ENCODE data around the gene CYP17A1. TPM values are rescaled to one million over a fixed set of nuclear protein-coding genes. Genes with fewer than 3 reads are reported as not detected.

The CYP17A1 gene
- total and polyA plus RNA-seq, 10 of the 15 experiments (the other 5 are each of a cell fraction or from before 2014, with no cell fraction given), result 2.1 TPM; not detected in 9

DNA sequence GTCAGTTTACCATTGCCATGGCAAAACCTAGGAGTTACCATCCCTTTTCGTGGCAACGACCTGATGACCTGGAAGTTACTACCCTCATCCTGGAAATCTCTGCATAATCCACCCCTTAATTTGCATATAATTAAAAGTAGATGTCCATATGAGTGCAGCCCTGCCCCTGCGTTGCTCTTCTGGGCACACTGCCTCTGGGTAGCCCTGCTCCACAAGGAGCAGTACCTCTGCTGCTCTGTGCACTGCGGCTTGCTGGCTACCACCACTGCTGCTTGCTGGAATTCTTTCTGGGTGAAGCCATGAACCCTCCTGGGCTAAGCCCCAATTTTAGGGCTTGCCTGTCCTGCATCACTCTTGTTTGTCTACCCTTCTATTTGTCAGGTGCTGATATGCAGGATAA lies 12.5 kb downstream of the CYP17A1 start (continued):
- TF ChIP-seq, protein P1, sequence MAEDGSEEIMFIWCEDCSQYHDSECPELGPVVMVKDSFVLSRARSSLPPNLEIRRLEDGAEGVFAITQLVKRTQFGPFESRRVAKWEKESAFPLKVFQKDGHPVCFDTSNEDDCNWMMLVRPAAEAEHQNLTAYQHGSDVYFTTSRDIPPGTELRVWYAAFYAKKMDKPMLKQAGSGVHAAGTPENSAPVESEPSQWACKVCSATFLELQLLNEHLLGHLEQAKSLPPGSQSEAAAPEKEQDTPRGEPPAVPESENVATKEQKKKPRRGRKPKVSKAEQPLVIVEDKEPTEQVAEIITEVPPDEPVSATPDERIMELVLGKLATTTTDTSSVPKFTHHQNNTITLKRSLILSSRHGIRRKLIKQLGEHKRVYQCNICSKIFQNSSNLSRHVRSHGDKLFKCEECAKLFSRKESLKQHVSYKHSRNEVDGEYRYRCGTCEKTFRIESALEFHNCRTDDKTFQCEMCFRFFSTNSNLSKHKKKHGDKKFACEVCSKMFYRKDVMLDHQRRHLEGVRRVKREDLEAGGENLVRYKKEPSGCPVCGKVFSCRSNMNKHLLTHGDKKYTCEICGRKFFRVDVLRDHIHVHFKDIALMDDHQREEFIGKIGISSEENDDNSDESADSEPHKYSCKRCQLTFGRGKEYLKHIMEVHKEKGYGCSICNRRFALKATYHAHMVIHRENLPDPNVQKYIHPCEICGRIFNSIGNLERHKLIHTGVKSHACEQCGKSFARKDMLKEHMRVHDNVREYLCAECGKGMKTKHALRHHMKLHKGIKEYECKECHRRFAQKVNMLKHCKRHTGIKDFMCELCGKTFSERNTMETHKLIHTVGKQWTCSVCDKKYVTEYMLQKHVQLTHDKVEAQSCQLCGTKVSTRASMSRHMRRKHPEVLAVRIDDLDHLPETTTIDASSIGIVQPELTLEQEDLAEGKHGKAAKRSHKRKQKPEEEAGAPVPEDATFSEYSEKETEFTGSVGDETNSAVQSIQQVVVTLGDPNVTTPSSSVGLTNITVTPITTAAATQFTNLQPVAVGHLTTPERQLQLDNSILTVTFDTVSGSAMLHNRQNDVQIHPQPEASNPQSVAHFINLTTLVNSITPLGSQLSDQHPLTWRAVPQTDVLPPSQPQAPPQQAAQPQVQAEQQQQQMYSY (CRISPR knock-in tag; IDR thresholded peaks at IDR 0.05), result no peak
- TF ChIP-seq NR2C1 (IDR thresholded peaks at IDR 0.05), result no peak

DNA sequence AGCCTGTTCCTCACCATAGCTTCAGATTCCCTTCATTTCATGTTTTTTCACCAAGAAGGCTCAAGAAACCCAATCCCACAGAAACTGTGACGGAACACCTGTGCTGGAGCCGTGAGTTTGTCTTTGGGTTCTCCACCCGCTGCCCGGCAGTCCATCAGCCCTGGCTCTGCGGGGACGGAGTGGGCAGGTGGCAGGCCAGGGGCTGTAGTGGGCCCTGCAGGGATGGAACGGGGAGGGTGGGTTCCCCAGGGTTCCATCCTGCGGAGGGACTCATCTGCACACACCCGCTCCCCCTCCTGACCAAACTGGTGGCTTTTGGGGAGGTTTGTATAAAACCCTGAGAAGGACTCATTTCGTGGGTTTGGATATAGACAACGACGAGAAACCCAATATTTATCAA lies 15.0 kb downstream of the CYP17A1 start:
- WGBS (ENCODE audit: insufficient coverage, insufficient replicate concordance, low lambda C conversion rate, missing lambda C conversion rate), result 73% methylated on average over 12 of the region's 12 CpGs
- Histone ChIP-seq H4K20me1 (ENCODE audit: control insufficient read depth, insufficient read depth) (no peaks in the 10 kb centered on the region), H3K4me1 (ENCODE audit: control insufficient read depth, insufficient read depth, low read length) (no peaks in the 10 kb centered on the region), H3K9ac (ENCODE audit: control insufficient read depth, insufficient read depth, low read length) (no peak overlapping the region), H3K4me2 (ENCODE audit: control insufficient read depth, insufficient read depth) (no peak overlapping the region), H3K79me2 (ENCODE audit: control insufficient read depth, insufficient read depth, low read length) (no peaks in the 10 kb centered on the region), H3K36me3 (ENCODE audit: control insufficient read depth in 2 of 2, insufficient read depth in 2 of 2, low read length in 1 of 2) (no peaks in the 10 kb centered on the region), H3K27ac (ENCODE audit: control insufficient read depth, insufficient read depth) (no peak overlapping the region), H3K4me3 (no peak overlapping the region), H3K27me3 (replicated peaks in 1 of 2; ENCODE audit: control insufficient read depth in 2 of 2, insufficient read depth in 2 of 2, low read length in 1 of 2) (no peaks in the 10 kb centered on the region; a peak in 1 of 4 replicates), H3K9me3 (replicated peaks; ENCODE audit: control insufficient read depth, insufficient read depth, low read length) (no peaks in the 10 kb centered on the region), H2AFZ (ENCODE audit: control insufficient read depth, low read depth, low read length) (no peak overlapping the region)
- TF ChIP-seq SIX5 (IDR thresholded peaks at IDR 0.05; ENCODE audit: low read depth, low read length, severe bottlenecking) (no peak), MAX (IDR thresholded peaks at IDR 0.05; ENCODE audit: low read depth, low read length) (no peak), TCF12 (IDR thresholded peaks at IDR 0.05; ENCODE audit: low read depth, low read length) (no peak), IKZF1 (conservative IDR thresholded peaks at IDR 0.05) (no peak), EED (IDR thresholded peaks at IDR 0.05; ENCODE audit: low read depth) (no peak), RAD21 (IDR thresholded peaks at IDR 0.05; ENCODE audit: insufficient read depth, low read depth, low read length) (no peak)
- TF ChIP-seq, protein P2, sequence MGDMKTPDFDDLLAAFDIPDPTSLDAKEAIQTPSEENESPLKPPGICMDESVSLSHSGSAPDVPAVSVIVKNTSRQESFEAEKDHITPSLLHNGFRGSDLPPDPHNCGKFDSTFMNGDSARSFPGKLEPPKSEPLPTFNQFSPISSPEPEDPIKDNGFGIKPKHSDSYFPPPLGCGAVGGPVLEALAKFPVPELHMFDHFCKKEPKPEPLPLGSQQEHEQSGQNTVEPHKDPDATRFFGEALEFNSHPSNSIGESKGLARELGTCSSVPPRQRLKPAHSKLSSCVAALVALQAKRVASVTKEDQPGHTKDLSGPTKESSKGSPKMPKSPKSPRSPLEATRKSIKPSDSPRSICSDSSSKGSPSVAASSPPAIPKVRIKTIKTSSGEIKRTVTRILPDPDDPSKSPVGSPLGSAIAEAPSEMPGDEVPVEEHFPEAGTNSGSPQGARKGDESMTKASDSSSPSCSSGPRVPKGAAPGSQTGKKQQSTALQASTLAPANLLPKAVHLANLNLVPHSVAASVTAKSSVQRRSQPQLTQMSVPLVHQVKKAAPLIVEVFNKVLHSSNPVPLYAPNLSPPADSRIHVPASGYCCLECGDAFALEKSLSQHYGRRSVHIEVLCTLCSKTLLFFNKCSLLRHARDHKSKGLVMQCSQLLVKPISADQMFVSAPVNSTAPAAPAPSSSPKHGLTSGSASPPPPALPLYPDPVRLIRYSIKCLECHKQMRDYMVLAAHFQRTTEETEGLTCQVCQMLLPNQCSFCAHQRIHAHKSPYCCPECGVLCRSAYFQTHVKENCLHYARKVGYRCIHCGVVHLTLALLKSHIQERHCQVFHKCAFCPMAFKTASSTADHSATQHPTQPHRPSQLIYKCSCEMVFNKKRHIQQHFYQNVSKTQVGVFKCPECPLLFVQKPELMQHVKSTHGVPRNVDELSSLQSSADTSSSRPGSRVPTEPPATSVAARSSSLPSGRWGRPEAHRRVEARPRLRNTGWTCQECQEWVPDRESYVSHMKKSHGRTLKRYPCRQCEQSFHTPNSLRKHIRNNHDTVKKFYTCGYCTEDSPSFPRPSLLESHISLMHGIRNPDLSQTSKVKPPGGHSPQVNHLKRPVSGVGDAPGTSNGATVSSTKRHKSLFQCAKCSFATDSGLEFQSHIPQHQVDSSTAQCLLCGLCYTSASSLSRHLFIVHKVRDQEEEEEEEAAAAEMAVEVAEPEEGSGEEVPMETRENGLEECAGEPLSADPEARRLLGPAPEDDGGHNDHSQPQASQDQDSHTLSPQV (IDR thresholded peaks at IDR 0.05), result no peak
- ATAC-seq (no peak), DNase-seq (ENCODE audit: low read depth, low spot score) (no peak), FAIRE-seq (no peak)
- in situ Hi-C loops (cut with MboI) (no loop called here), intact Hi-C loops (cut with micrococcal nuclease; ENCODE audit: unreplicated experiment) (no loop called here)
- ChIA-PET POLR2A (no interaction called here), RAD21 (ENCODE audit: unreplicated experiment) (interaction anchor here (0.9 to 1.4 kb wide), 2 partner anchors 79 to 143 kb away, joined by 3 to 4 read pairs; no protein-coding TSS in a partner anchor), SMC1A (ENCODE audit: uncharacterized antibody, unreplicated experiment) (no interaction called here), CTCF (no interaction called here)
- no TSS peak for BruUV-seq (replicated peaks)

All from GM12878 (cell line).